Liver (tissue), 9 donors: ENCODE results near the gene TMEM87A. TPM values are rescaled to one million over a fixed set of nuclear protein-coding genes. Genes with fewer than 3 reads are reported as not detected.

Experiments used
- DNase-seq: peaks from one replicate; pipeline ENCODE4 v3.0.0-alpha.2; 2017; ENCODE audit warnings: low spot score
- H3K27ac ChIP-seq, 2 donors: one replicate each; pipeline ENCODE4 v1.7.0; 2013; ENCODE audit warnings: inconsistent platforms in 2 of 2, low read length in 2 of 2, control low read depth in 1 of 2, low read depth in 1 of 2, mild to moderate bottlenecking in 1 of 2
- H3K27me3 ChIP-seq, 4 donors: one replicate each; pipeline versions ENCODE4 v1.6.1 to v1.7.0; 2013; ENCODE audit warnings: low read length in 3 of 4, inconsistent platforms in 1 of 4, mild to moderate bottlenecking in 1 of 4, moderate library complexity in 1 of 4; ENCODE audit not compliant: control insufficient read depth in 4 of 4, insufficient read depth in 4 of 4
- H3K36me3 ChIP-seq, 4 donors: one replicate each; pipeline versions ENCODE4 v1.6.1 to v1.7.0; 2013; ENCODE audit warnings: low read length in 3 of 4, mild to moderate bottlenecking in 3 of 4, low read depth in 1 of 4, moderate library complexity in 1 of 4; ENCODE audit not compliant: control insufficient read depth in 4 of 4, insufficient read depth in 3 of 4
- H3K4me1 ChIP-seq, 4 donors: one replicate each; pipeline versions ENCODE4 v1.6.1 to v1.7.0; 2013; ENCODE audit warnings: low read length in 3 of 4, mild to moderate bottlenecking in 3 of 4, moderate library complexity in 1 of 4; ENCODE audit not compliant: control insufficient read depth in 4 of 4, insufficient read depth in 4 of 4
- H3K4me3 ChIP-seq, 3 donors: one replicate each; pipeline versions ENCODE4 v1.6.1 to v1.7.0; 2013; ENCODE audit warnings: low read length in 3 of 3, control low read depth in 1 of 3, low read depth in 1 of 3, mild to moderate bottlenecking in 1 of 3
- H3K9ac ChIP-seq, 2 donors: one replicate each; pipeline ENCODE4 v1.7.0; 2013; ENCODE audit warnings: low read length in 2 of 2, mild to moderate bottlenecking in 2 of 2, moderate library complexity in 2 of 2, control low read depth in 1 of 2, low read depth in 1 of 2
- H3K9me3 ChIP-seq, 4 donors: one replicate each; pipeline versions ENCODE4 v1.6.1 to v1.7.0; 2013; ENCODE audit warnings: low read length in 3 of 4; ENCODE audit not compliant: control insufficient read depth in 4 of 4
- EGR1 ChIP-seq, 2 donors: IDR thresholded peaks; 2 replicates each; pipeline ENCODE4 v1.6.1; 2016 to 2018; ENCODE audit warnings: antibody characterized with exemption in 2 of 2, low read depth in 2 of 2
- FOXA2 ChIP-seq: IDR thresholded peaks from 2 replicates; pipeline ENCODE4 v1.6.1; 2016; ENCODE audit warnings: antibody characterized with exemption
- GABPA ChIP-seq, 2 donors: IDR thresholded peaks in 1 of 2; conservative IDR thresholded peaks in 1 of 2; 2 replicates each; pipeline ENCODE4 v1.6.1; 2016; ENCODE audit warnings: antibody characterized with exemption in 2 of 2, mild to moderate bottlenecking in 1 of 2, moderate library complexity in 1 of 2
- HNF4A ChIP-seq, 2 donors: conservative IDR thresholded peaks; 2 replicates each; pipeline ENCODE4 v1.6.1; 2016; ENCODE audit warnings: antibody characterized with exemption in 2 of 2, mild to moderate bottlenecking in 2 of 2
- HNF4G ChIP-seq: IDR thresholded peaks from 2 replicates; pipeline ENCODE4 v1.6.1; 2016; ENCODE audit warnings: antibody characterized with exemption
- JUND ChIP-seq, 2 donors: IDR thresholded peaks; 2 replicates each; pipeline ENCODE4 v1.6.1; 2016; ENCODE audit warnings: antibody characterized with exemption in 2 of 2
- NR2F2 ChIP-seq: IDR thresholded peaks from 2 replicates; pipeline ENCODE4 v1.6.1; 2016; ENCODE audit warnings: antibody characterized with exemption
- RAD21 ChIP-seq, 2 donors: IDR thresholded peaks; 2 replicates each; pipeline ENCODE4 v1.6.1; 2016; ENCODE audit warnings: antibody characterized with exemption in 2 of 2, mild to moderate bottlenecking in 2 of 2
- RXRA ChIP-seq, 2 donors: IDR thresholded peaks; 2 replicates each; pipeline ENCODE4 v1.6.1; 2017 to 2018; ENCODE audit warnings: antibody characterized with exemption in 2 of 2, mild to moderate bottlenecking in 1 of 2
- TAF1 ChIP-seq: conservative IDR thresholded peaks from 2 replicates; pipeline ENCODE4 v1.6.1; 2016; ENCODE audit warnings: antibody characterized with exemption, mild to moderate bottlenecking
- YY1 ChIP-seq: IDR thresholded peaks from 2 replicates; pipeline ENCODE4 v1.6.1; 2016; ENCODE audit warnings: antibody characterized with exemption, mild to moderate bottlenecking
- WGBS: extraction: QIAGEN DNeasy Blood & Tissue Kit; methylation state at CpG from one replicate; pipeline ENCODE4 v1.1.7; 2013; 5-methylcytosine and 5-hydroxymethylcytosine counted together
- polyA plus RNA-seq, 2 donors: library from polyadenylated mRNA; stranded (reverse) in 1 of 2; unstranded in 1 of 2; fragments of 200-250 nt in 1 of 2; fragments of >200 nt in 1 of 2; fragmentation: Nextera tagmentation in 1 of 2; extraction: Ambion mirVana in 1 of 2; gene quantifications; one replicate each; pipeline versions ENCODE4 v1.2.1 to v1.2.3, GENCODE V29; 2013 to 2015
- total RNA-seq, 2 donors: library from RNA; depleted of rRNA; stranded (reverse); fragments of >200 nt; gene quantifications; one replicate each; pipeline ENCODE4 v1.2.3, GENCODE V29; 2014
- TF ChIP-seq, protein P1 (sequence below): fragments of 150-350 bp; IDR thresholded peaks from 2 replicates; pipeline ENCODE4 v1.5.1; 2017; ENCODE audit warnings: improper control_type of control experiment, low read depth, low read length; ENCODE audit not compliant: missing input control
- TF ChIP-seq, protein P2 (sequence below): IDR thresholded peaks from 2 replicates; pipeline ENCODE4 v1.6.1; 2016; ENCODE audit warnings: antibody characterized with exemption
- TF ChIP-seq, protein P3 (sequence below): IDR thresholded peaks from 2 replicates; pipeline ENCODE4 v1.6.1; 2016; ENCODE audit warnings: antibody characterized with exemption
- TF ChIP-seq, protein P4 (sequence below): IDR thresholded peaks from 2 replicates; pipeline ENCODE4 v1.6.1; 2016; ENCODE audit warnings: antibody characterized with exemption, mild to moderate bottlenecking
- TF ChIP-seq, protein P5 (sequence below): IDR thresholded peaks from 2 replicates; pipeline ENCODE4 v1.6.1; 2016; ENCODE audit warnings: antibody characterized with exemption
- donor health status: healthy.
- donor health status: healthy.
- donor health status: healthy.
- donor health status: healthy.
- donor health status: healthy.

Gene TMEM87A
- total and polyA plus RNA-seq, 4 donors, result 9.2 to 27.3 (median 21.8) TPM

DNA sequence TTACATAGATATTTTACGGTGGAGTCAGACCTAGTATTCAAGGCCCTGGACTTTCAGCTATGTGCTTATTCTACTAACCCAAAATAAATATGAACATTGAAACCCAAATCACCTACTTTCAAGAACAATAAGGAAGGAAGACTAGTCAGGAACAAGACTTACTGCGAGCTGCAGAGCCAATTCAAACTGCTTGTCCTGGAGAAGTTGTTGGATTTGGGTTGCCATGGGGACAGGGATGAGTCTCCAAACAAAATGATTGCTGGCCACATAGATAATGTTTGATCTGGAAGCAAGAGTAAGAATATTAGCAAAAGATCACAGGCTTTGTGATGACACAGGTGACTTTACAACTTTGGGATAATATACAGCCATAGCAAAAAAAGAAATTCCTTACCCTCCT lies 95.2 kb downstream of the TMEM87A start:
- Histone ChIP-seq H3K9ac (no peak overlapping the region), H3K27ac (no peak overlapping the region), H3K4me1 (no peaks in the 10 kb centered on the region), H3K4me3 (no peak overlapping the region), H3K36me3 (peaks cover 16 to 60% (median 48%) of the 10 kb centered on the region in 4 donors), H3K9me3 (no peaks in the 10 kb centered on the region), H3K27me3 (no peaks in the 10 kb centered on the region)
- DNase-seq, result no peak
- WGBS, result 84% methylated on average over 2 of the region's 2 CpGs
- no peak for TF ChIP-seq NR2F2
- TF ChIP-seq, protein P1, sequence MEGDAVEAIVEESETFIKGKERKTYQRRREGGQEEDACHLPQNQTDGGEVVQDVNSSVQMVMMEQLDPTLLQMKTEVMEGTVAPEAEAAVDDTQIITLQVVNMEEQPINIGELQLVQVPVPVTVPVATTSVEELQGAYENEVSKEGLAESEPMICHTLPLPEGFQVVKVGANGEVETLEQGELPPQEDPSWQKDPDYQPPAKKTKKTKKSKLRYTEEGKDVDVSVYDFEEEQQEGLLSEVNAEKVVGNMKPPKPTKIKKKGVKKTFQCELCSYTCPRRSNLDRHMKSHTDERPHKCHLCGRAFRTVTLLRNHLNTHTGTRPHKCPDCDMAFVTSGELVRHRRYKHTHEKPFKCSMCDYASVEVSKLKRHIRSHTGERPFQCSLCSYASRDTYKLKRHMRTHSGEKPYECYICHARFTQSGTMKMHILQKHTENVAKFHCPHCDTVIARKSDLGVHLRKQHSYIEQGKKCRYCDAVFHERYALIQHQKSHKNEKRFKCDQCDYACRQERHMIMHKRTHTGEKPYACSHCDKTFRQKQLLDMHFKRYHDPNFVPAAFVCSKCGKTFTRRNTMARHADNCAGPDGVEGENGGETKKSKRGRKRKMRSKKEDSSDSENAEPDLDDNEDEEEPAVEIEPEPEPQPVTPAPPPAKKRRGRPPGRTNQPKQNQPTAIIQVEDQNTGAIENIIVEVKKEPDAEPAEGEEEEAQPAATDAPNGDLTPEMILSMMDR, result no peak
- TF ChIP-seq, protein P2, sequence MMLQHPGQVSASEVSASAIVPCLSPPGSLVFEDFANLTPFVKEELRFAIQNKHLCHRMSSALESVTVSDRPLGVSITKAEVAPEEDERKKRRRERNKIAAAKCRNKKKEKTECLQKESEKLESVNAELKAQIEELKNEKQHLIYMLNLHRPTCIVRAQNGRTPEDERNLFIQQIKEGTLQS, result no peak
- TF ChIP-seq, protein P3, sequence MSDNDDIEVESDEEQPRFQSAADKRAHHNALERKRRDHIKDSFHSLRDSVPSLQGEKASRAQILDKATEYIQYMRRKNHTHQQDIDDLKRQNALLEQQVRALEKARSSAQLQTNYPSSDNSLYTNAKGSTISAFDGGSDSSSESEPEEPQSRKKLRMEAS, result no peak
- no peak for TF ChIP-seq GABPA (IDR thresholded peaks at IDR 0.05 in 1 of 2, conservative IDR thresholded peaks at IDR 0.05 in 1 of 2)
- TF ChIP-seq JUND (IDR thresholded peaks at IDR 0.05), result no peak
- no peak for TF ChIP-seq YY1

DNA sequence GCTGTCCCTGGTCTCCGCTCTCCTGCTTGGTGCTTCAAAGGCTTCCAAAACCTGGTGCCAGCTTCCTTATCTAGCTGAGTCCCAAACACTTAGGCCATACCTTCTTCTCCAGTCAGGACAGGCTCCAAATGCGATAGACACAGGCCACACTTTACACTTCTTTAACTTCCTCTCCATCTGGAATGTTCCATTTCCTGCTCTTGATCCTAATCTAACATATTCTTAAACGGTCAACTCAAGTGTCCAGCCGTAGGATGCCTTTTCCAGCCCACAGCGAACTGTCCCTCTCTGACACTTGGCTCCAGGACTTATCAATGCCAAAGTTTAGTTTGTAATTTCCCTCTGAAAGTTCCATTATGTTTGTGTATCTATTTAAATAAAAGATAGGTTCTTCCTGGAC lies 97.6 kb downstream of the TMEM87A start:
- peaks cover 18 to 65% (median 53%) of the 10 kb centered on the region in 4 donors for H3K36me3 ChIP-seq

More for the DNA sequence above, 97.6 kb downstream of the TMEM87A start:
- TF ChIP-seq FOXA2, result no peak
- TF ChIP-seq EGR1 (IDR thresholded peaks at IDR 0.05; ENCODE audit: low read depth in 2 of 2), result no peak
- no peak for TF ChIP-seq HNF4G
- TF ChIP-seq, protein P3, result no peak
- TF ChIP-seq RXRA (IDR thresholded peaks at IDR 0.05), result no peak
- TF ChIP-seq GABPA (IDR thresholded peaks at IDR 0.05 in 1 of 2, conservative IDR thresholded peaks at IDR 0.05 in 1 of 2), result no peak
- TF ChIP-seq, protein P1, result no peak
- TF ChIP-seq, protein P4, sequence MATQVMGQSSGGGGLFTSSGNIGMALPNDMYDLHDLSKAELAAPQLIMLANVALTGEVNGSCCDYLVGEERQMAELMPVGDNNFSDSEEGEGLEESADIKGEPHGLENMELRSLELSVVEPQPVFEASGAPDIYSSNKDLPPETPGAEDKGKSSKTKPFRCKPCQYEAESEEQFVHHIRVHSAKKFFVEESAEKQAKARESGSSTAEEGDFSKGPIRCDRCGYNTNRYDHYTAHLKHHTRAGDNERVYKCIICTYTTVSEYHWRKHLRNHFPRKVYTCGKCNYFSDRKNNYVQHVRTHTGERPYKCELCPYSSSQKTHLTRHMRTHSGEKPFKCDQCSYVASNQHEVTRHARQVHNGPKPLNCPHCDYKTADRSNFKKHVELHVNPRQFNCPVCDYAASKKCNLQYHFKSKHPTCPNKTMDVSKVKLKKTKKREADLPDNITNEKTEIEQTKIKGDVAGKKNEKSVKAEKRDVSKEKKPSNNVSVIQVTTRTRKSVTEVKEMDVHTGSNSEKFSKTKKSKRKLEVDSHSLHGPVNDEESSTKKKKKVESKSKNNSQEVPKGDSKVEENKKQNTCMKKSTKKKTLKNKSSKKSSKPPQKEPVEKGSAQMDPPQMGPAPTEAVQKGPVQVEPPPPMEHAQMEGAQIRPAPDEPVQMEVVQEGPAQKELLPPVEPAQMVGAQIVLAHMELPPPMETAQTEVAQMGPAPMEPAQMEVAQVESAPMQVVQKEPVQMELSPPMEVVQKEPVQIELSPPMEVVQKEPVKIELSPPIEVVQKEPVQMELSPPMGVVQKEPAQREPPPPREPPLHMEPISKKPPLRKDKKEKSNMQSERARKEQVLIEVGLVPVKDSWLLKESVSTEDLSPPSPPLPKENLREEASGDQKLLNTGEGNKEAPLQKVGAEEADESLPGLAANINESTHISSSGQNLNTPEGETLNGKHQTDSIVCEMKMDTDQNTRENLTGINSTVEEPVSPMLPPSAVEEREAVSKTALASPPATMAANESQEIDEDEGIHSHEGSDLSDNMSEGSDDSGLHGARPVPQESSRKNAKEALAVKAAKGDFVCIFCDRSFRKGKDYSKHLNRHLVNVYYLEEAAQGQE, result no peak
- no peak for TF ChIP-seq NR2F2
- no peak for TF ChIP-seq HNF4A (conservative IDR thresholded peaks at IDR 0.05)
- TF ChIP-seq JUND (IDR thresholded peaks at IDR 0.05), result no peak
- no peak for TF ChIP-seq RAD21 (IDR thresholded peaks at IDR 0.05)
- TF ChIP-seq, protein P5, sequence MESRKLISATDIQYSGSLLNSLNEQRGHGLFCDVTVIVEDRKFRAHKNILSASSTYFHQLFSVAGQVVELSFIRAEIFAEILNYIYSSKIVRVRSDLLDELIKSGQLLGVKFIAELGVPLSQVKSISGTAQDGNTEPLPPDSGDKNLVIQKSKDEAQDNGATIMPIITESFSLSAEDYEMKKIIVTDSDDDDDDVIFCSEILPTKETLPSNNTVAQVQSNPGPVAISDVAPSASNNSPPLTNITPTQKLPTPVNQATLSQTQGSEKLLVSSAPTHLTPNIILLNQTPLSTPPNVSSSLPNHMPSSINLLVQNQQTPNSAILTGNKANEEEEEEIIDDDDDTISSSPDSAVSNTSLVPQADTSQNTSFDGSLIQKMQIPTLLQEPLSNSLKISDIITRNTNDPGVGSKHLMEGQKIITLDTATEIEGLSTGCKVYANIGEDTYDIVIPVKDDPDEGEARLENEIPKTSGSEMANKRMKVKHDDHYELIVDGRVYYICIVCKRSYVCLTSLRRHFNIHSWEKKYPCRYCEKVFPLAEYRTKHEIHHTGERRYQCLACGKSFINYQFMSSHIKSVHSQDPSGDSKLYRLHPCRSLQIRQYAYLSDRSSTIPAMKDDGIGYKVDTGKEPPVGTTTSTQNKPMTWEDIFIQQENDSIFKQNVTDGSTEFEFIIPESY, result no peak
- no peak for TF ChIP-seq TAF1
- TF ChIP-seq YY1, result no peak
- Histone ChIP-seq H3K4me3 (no peak overlapping the region), H3K4me1 (no peaks in the 10 kb centered on the region), H3K9me3 (no peaks in the 10 kb centered on the region), H3K27me3 (no peaks in the 10 kb centered on the region), H3K27ac (no peak overlapping the region), H3K9ac (no peak overlapping the region)
- no peak for DNase-seq
- 83% methylated on average over 5 of the region's 5 CpGs for WGBS
